Endothelial cell of umbilical vein (primary cell): Measurements from ENCODE around the gene ARHGAP10. TPM values are rescaled to one million over a fixed set of nuclear protein-coding genes. Genes with fewer than 3 reads are reported as not detected.

ENCODE experiments used
- BruUV-seq: library from RNA; stranded (reverse); fragments of 400-500 nt; replicated peaks from 2 replicates; lab custom pipeline; 2021; lab: Mats Ljungman, UMichigan
- CTCF ChIA-PET: fragments of 300-600, 350-600 bp; sonication (Branson Sonifier 250); formaldehyde crosslinking; loops from one replicate; lab custom pipeline; 2021; ENCODE audit warnings: antibody characterized with exemption, inconsistent platforms; lab: Charles Lee
- POLR2A ChIA-PET: fragments of 300-600, 350-600 bp; sonication (Branson Sonifier 250); formaldehyde crosslinking; loops from one replicate; lab custom pipeline; 2021; ENCODE audit warnings: antibody characterized with exemption, inconsistent platforms; lab: Charles Lee
- DNase-seq: peaks from one replicate; pipeline ENCODE4 v3.0.0-alpha.2; 2011; ENCODE audit warnings: low read depth, low spot score
- FAIRE-seq: peaks from 2 replicates; lab custom pipeline; 2011; peaks lifted over from hg19 to GRCh38; lab: Jason Lieb, UNC
- H2AFZ ChIP-seq: 2 replicates; pipeline ENCODE4 v1.6.0; 2012; ENCODE audit warnings: low read depth, low read length, control low read depth, inconsistent platforms
- H3K27ac ChIP-seq: 2 replicates; pipeline ENCODE4 v1.5.1; 2011; ENCODE audit warnings: low read depth, mild to moderate bottlenecking, control low read depth, low read length, moderate library complexity; ENCODE audit not compliant: insufficient read depth
- H3K27me3 ChIP-seq, 2 experiments: 2 replicates each; pipeline versions ENCODE4 v1.6.0 to v1.6.1; 2011; ENCODE audit warnings: low read length in 2 of 2, mixed read lengths in 1 of 2; ENCODE audit not compliant: control insufficient read depth in 2 of 2, insufficient read depth in 2 of 2
- H3K36me3 ChIP-seq, 2 experiments: 2 replicates in 1 of 2; 3 replicates in 1 of 2; pipeline ENCODE4 v1.5.1; 2011; ENCODE audit warnings: low read length in 2 of 2, mild to moderate bottlenecking in 1 of 2, moderate library complexity in 1 of 2; ENCODE audit not compliant: control insufficient read depth in 2 of 2, insufficient read depth in 2 of 2; ENCODE audit errors: extremely low read depth in 1 of 2
- H3K4me1 ChIP-seq: 3 replicates; pipeline ENCODE4 v1.5.1; 2011; ENCODE audit warnings: mild to moderate bottlenecking, low read length; ENCODE audit not compliant: control insufficient read depth, insufficient read depth; ENCODE audit errors: extremely low read depth
- H3K4me2 ChIP-seq: 2 replicates; pipeline ENCODE4 v1.6.1; 2011; ENCODE audit warnings: low read length, control low read depth, mixed read lengths; ENCODE audit not compliant: insufficient read depth
- H3K4me3 ChIP-seq, 3 experiments: fragments of 200-600 bp in 1 of 3; sonication (generic), shearing (Covaris generic) in 1 of 3; replicated peaks in 1 of 3; 2 replicates each; pipeline ENCODE4 v1.5.1; 2011 to 2016; ENCODE audit warnings: control low read depth in 3 of 3, low read length in 3 of 3, mild to moderate bottlenecking in 2 of 3, inconsistent platforms in 1 of 3, low read depth in 1 of 3, moderate library complexity in 1 of 3; ENCODE audit not compliant: insufficient read depth in 1 of 3
- H3K79me2 ChIP-seq: 2 replicates; pipeline ENCODE4 v1.6.0; 2012; ENCODE audit warnings: low read length, inconsistent platforms; ENCODE audit not compliant: control insufficient read depth, insufficient read depth
- H3K9ac ChIP-seq: replicated peaks from 2 replicates; pipeline ENCODE3; 2011; ENCODE audit warnings: low read length, control low read depth; ENCODE audit not compliant: insufficient read depth; ENCODE audit errors: extremely low read depth
- H3K9me1 ChIP-seq: replicated peaks from 3 replicates; pipeline ENCODE4 v1.6.0; 2011; ENCODE audit warnings: mild to moderate bottlenecking, low read length; ENCODE audit not compliant: control insufficient read depth, insufficient read depth; ENCODE audit errors: extremely low read depth
- H3K9me3 ChIP-seq: replicated peaks from 2 replicates; pipeline ENCODE4 v1.5.1; 2012; ENCODE audit warnings: low read length, inconsistent platforms; ENCODE audit not compliant: control insufficient read depth, insufficient read depth
- H4K20me1 ChIP-seq: replicated peaks from 2 replicates; pipeline ENCODE3; 2011; ENCODE audit warnings: mild to moderate bottlenecking, low read length; ENCODE audit not compliant: control insufficient read depth, insufficient read depth; ENCODE audit errors: extremely low read depth
- FOS ChIP-seq: IDR thresholded peaks from 2 replicates; pipeline ENCODE4 v1.6.1; 2011; ENCODE audit warnings: mild to moderate bottlenecking, low read length, moderate library complexity, borderline replicate concordance; ENCODE audit not compliant: insufficient read depth
- MAX ChIP-seq: IDR thresholded peaks from 2 replicates; pipeline ENCODE4 v1.6.1; 2011; ENCODE audit not compliant: insufficient read depth, insufficient read length
- MYC ChIP-seq: IDR thresholded peaks from one replicate; pipeline ENCODE4 v1.6.1; 2011; ENCODE audit warnings: mild to moderate bottlenecking, low read depth, low read length
- dilution Hi-C: fragments of 300-500 bp; cut with MboI; formaldehyde crosslinking; loops from one replicate; pipeline ENCODE4 v1.15.0; 2019; ENCODE audit warnings: low sequenced_read_pairs; ENCODE audit not compliant: extremely low pct_ligation_motif_present
- intact Hi-C: fragments of 100-400 bp; cut with micrococcal nuclease; formaldehyde crosslinking; loops from one replicate; pipeline ENCODE4 v1.10.0; 2022
- polyA plus RNA-seq, 4 experiments: library from polyadenylated mRNA; depleted of rRNA in 3 of 4; stranded (reverse) in 3 of 4; unstranded in 1 of 4; fragments of >200 nt; gene quantifications; 2 replicates each; pipeline versions ENCODE4 v1.2.1 to v1.2.3, GENCODE V29; 2011 to 2012; ENCODE audit warnings: missing spikeins in 1 of 4
- total RNA-seq: library from RNA; stranded (reverse); gene quantifications from 2 replicates; pipeline ENCODE4 v1.2.3, GENCODE V29; 2021

Gene ARHGAP10
- total and polyA plus RNA-seq, 2 donors (not counting 3 experiments of a cell fraction or from before 2014, with no cell fraction given) = 20.4 to 36.7 TPM

GRCh38 chr4:147837435-147837834 is 105.5 kb downstream of the ARHGAP10 start:
- no peak overlapping the region for H3K4me2 ChIP-seq
- FAIRE-seq = no peak
- no peak for DNase-seq
- ChIA-PET POLR2A (no interaction called here), CTCF (interaction anchor here (7.8 kb wide), 1 partner anchor 29 kb away, joined by 37 read pairs; no protein-coding TSS in a partner anchor)
- H3K79me2 ChIP-seq = peaks cover 1% of the 10 kb centered on the region
- no peak overlapping the region for H3K27ac ChIP-seq
- no peak overlapping the region for H2AFZ ChIP-seq
- H3K9me1 ChIP-seq = no peaks in the 10 kb centered on the region
- no peaks in the 10 kb centered on the region for H3K9me3 ChIP-seq
- dilution Hi-C loops (no loop called here), intact Hi-C loops (no loop called here)
- H3K4me3 ChIP-seq = no peak overlapping the region
- TF ChIP-seq FOS (no peak), MAX (no peak), MYC (no peak)
- no TSS peak for BruUV-seq
- peaks cover 0 to 2% of the 10 kb centered on the region in 2 experiments for H3K36me3 ChIP-seq
- no peaks in the 10 kb centered on the region for H4K20me1 ChIP-seq
- no peak overlapping the region for H3K9ac ChIP-seq
- H3K27me3 ChIP-seq = no peaks in the 10 kb centered on the region
- peaks cover 11% of the 10 kb centered on the region for H3K4me1 ChIP-seq

DNA sequence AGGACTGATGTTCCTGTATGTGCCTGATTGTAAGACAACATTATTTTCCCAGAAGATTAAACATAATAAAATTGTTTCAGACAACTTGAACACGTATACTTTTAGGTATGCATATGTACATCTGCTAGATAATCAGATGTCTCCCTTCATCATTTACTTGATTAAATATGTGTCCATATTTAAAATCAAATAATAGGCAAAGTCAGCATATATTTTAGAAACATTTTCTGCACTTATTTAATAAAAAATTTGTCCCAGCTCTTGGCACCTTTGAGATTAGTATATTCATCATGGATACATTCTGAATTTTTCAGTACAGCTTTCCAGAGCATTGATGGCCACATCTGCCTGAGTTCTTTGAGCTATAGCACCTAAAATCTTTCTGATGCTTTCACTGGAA is 106.0 kb downstream of the ARHGAP10 start:
- no peak for FAIRE-seq
- Histone ChIP-seq H3K27ac (no peak overlapping the region), H3K36me3 (no peaks in the 10 kb centered on the region), H3K9ac (no peak overlapping the region), H3K4me3 (no peak overlapping the region), H3K27me3 (no peaks in the 10 kb centered on the region), H3K9me3 (no peaks in the 10 kb centered on the region), H2AFZ (no peak overlapping the region), H3K79me2 (no peaks in the 10 kb centered on the region), H3K4me2 (no peak overlapping the region), H3K4me1 (peaks cover 11% of the 10 kb centered on the region), H4K20me1 (no peaks in the 10 kb centered on the region), H3K9me1 (no peaks in the 10 kb centered on the region)
- POLR2A ChIA-PET = no interaction called here
- dilution Hi-C loops = no loop called here
- no TSS peak for BruUV-seq
- CTCF ChIA-PET = interaction anchor here (7.8 kb wide), 1 partner anchor 28 kb away, joined by 37 read pairs; no protein-coding TSS in a partner anchor
- no peak for DNase-seq
- no peak for TF ChIP-seq MYC
- intact Hi-C loops = no loop called here
